Activated T-cell treated with anti-CD3 and anti-CD28 coated beads, Interleukin-2, amount 50 U/mL, for 1 hour (primary cell): ENCODE measurements around the gene SLC25A38.
"Not testable (repeated sequence)": the region's sequence is repeated elsewhere in the genome, so short reads cannot be mapped to it uniquely, and the experiment has no call there.

Experiments used
- DNase-seq: peaks from one replicate; pipeline ENCODE4 v3.0.0-alpha.2; 2020

Gene SLC25A38

DNA sequence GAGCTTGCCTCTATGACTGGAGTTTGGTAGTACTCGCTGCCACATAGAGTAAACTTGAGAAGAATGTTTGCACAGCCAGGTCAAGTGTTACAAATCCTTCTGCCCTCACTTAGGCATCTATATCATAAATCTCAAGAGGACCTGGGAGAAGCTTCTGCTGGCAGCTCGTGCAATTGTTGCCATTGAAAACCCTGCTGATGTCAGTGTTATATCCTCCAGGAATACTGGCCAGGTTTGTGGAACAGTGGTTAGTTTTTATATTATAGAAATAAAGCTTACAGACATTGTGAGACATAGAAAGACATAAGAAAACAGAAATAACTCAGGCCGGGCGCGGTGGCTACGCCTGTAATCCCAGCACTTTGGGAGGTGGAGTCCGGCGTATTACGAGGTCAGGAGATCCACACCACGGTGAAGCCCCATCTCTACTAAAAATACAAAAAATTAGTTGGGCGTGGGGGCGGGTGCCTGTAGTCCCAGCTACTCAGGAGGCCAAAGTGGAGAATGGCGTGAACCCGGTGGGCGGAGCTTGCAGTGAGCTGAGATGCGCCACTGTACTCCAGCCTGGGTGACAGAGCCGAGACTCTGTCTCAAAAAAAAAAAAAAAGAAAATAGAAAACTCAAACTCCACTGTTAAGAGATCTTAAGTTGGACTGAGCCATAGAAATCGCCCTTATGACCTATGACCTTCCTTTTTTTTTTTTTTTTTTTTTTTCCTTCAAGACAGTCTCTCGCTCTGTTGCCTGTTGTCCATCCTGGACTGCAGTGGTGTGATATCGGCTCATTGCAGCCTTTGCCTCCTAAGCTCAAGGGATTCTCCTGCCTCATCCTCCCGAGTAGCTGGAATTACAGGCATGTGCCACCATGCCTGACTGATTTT is 25.6 kb downstream of the SLC25A38 start:
- no peak for DNase-seq

DNA sequence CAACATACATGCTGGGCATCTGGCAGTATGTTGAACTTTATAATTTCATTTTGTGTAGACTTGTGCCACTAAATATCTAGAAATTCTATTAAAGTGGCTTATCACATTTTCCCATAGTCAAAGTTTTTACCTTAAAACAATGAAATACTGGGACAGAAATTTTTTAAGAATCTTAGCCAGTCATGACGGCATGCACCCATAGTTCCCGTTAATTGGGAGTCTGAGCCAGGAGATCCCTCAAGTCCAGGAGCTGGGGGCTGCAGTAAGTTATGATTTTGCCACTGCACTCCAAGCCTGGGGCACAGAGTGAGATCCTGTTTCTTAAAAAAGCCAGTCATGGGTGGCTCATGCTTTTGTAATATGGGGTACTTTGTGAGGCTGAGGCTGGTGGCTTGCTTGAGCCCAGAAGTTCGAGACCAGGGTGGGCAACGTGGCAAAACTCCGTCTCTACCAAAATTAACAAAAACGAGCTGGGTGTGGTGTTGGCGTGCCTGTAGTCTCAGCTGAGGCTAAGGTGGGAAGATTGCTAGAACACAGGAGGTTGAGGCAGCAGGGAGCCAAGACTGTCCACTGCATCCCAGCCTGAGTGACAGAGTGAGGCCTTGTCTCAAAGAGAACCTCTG is 26.5 kb downstream of the SLC25A38 start:
- DNase-seq = no peak

DNA sequence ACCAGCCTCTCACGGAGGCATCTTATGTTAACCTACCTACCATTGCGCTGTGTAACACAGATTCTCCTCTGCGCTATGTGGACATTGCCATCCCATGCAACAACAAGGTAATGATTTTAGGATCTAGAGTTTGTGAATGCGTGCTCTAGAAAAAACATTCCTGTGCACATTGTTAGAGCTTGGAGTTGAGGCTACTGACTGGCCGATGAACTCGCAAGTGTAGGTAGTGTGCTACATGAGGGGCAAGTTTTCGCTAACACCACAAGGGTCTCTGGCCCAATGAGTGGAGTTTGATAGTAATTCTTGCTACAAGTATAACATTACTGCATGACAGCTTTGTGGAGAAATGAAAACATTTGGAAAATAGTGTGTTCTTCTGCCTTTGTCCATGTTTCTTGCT is 27.7 kb downstream of the SLC25A38 start:
- no peak for DNase-seq

DNA sequence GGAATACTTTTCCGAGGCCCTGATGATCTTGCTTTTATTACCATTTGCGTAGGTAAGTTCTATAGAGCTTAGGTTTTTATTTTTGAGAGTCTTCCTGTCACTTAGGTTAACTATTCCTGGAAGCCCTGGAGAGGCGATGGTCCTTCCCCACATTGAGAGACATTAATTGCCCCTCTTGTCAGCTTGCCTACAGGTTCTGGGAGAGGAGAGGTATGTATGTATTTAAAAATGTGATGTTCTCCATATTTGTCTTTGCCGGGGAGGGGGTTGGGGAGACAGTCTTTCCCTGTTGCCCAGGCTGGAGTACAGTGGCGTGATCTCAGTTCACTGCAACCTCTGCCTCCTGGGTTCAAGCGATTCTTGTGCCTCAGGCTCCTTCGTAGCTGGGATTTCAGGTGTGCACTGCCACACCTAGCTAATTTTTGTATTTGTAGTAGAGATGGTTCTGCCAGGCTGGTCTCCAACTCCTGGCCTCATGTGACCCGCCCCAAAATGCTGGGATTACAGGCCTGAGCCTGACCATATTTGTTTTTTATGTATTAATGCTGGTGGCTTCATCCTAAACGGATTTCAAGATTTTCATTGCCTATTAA is 29.6 kb downstream of the SLC25A38 start:
- no peak for DNase-seq

DNA sequence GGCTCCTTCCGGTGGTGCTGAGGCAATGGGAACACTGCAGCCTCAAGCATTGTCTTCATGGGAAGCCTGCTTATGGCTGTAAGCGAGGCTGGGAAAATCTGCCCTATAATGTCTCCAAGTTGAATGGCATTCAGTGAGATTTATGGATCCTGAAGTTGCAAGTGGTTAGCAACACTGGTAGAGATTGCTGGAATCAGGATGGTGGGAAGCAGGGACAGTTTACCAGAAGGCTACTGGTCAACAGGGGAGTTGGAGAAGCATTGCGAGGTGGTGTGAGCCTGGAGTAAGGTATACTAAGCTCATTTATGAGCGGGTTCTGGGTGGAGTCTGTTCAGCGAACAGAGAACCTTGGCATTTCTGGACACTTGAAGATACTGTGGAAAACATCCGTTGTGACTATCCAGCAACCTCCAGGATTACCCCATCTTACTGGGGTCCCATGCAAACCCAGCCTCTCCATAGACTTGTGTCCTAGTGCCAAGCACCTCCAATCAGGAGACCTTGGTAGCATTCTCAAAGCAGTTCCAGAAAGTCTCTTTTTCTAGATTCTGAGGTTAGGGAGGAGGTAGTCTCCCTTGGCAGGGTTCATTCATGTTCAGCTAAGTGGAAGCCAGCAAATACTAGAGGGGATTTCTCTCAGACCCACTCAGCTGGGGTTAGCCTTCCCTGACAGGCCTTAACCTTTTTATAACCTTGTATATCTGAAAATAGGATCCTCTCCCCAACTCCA is 30.7 kb downstream of the SLC25A38 start:
- DNase-seq = no peak

DNA sequence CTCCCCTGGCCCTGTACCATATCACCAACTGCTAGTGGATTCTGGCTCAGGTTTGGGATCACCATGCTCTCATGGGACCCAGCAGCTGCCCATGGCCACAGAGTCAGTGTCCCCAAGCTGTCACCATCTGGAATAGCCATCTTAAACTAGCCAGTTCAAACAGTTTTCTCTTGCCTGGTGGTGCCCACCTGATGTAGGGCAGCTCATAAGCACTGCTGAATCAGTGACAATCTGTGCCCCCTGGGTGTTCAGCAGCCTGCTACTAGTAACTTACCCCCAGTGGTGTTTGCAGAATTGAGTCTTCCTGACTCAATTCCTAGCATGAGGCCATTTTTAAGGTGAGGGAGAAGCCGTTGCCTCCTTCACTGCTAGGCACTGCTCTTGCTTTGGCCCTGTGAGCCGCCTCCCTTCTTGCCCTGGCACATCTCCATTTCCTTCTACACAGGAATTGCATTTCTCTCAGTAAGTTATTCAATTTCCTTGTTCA is 31.3 kb downstream of the SLC25A38 start:
- no peak for DNase-seq

DNA sequence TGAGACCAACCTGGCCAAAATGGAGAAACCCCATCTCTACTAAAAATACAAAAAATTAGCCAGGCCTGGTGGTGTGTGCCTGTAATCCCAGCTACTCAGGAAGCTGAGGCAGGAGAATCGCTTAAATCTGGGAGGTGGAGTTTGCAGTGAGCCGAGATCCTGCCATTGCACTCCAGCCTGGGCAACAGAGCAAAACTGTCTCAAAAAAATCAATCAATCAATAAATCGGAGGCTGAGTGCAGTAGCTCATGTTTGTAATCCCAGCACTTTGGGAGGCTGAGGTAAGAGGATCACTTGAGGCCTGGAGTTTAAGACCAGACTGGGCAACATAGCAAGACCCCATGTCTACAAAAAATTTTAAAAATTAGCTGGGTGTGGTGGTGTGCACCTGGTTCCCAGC is 32.1 kb downstream of the SLC25A38 start:
- not testable (repeated sequence) for DNase-seq

DNA sequence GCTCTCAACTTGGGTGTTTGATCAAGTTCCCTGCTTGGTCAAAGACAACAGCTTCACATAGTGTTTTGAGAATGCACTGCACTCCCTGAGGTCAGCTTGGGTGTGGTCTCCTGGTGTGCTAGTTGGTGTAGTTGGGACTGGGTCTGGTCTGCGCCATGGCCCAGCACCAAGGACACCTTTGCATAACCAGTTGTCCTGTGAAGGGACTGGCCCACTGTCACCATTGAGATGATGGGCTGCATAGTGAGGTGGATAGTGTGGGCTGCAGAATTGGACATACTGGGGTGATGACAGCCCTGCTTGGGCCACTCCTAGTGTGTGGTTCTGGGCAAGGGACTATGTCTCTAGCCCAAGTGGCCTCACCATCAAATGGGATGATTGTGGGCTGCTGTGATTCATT is 32.8 kb downstream of the SLC25A38 start:
- no peak for DNase-seq

DNA sequence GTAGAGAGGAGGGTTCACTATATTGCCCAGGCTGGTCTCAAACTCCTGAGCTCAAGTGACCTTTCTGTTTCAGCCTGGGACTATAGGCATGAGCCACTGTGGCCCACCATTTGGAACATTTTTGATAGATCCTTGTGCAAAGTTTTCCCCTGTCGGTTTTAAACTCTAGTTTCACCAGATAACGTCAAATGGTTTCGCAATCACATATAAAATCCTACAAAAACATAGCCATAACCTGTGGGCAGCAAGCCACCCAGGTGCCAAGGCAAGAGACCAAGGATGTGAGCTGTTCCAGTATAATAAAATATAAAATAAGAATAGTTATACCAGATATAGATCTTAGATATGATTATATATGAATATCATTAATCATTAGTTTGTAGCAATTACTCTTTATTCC is 33.8 kb downstream of the SLC25A38 start:
- DNase-seq = not testable (repeated sequence)

DNA sequence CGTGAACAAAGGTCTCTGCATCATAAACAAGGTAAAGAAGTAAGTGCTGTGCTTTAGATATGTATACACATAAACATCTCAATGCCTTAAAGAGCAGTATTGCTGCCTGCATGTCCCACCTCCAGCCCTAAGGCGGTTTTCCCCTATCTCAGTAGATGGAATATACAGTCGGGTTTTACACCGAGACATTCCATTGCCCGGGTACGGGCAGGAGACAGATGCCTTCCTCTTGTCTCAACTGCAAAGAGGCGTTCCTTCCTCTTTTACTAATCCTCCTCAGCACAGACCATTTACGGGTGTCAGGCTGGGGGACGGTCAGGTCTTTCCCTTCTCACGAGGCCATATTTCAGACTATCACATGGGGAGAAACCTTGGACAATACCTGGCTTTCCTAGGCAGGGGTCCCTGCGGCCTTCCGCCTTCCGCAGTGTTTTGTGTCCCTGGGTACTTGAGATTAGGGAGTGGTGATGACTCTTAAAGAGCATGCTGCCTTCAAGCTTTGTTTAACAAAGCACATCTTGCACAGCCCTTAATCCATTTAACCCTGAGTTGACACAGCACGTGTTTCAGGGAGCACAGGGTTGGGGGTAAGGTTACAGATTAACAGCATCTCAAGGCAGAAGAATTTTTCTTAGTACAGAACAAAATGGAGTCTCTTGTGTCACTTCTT is 35.5 kb downstream of the SLC25A38 start:
- DNase-seq = not testable (repeated sequence)

DNA sequence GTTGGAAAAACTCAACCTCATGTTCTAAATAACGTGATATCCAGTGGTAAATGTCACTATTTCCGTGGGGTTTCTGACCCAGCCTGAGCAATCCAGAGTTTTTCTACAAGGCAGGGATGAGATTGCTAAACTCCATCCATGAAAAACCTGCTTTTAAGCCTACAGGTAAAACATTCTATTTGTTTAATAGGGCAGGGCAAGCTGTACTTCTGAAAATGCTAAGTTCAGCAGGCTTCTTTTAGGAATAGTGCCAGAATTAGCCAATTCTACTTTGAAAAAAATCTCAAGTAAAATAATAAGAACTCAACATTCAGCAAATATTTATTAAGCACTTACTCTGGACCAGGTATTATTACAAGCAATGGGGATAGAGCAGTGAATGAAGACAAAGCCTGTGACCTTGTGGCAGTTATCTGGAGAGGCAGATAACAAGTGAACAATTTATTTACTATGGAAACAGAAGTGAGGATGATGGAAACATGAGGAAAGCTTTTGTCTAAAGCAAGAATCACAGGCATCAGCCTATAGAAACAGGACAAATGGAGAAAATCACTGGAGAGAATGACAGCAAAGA is 36.7 kb downstream of the SLC25A38 start:
- DNase-seq = no peak

DNA sequence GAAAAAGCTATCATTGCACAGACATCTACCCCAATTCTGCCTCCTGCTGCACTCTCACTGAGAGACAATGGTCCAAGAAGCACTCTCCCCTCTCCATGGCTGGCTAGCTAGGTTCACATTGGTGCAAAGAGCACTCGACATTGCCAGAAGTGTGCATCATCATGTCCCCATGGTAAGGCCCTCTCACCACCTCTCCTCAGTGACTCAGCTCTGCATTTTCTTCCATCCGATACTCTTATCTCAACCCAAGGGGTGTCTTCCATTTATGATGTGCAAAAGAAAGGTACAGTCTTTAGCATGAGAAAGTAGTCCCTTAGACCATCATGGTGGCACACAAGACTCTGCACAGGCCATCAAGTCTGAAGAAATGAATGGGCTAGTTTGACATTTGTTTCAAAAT is 37.4 kb downstream of the SLC25A38 start:
- no peak for DNase-seq

DNA sequence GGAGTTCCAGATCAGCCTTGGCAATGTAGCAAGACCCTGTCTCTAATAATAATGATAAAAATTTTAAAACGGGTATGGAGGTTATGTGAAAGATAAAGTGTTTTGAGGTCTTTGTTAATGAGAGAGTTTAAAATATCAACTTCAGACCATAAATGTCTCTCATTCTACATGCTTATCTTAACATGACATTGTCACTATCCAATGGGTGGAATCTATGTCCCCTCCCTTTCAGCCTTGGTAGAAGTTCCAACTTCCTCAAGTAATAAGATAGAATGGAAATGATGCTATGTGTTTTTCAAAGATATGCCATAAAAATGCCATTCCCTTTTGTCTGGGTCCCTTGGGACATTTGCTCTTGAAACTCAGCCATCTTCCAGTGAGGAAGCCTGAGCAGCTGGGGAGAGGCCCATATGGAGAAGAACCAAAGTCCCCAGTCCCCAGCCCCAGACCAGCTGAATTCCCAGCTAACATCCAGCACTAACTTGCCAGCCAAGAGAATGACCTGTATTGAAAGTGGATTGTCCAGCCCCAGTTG is 40.3 kb downstream of the SLC25A38 start:
- DNase-seq = no peak

DNA sequence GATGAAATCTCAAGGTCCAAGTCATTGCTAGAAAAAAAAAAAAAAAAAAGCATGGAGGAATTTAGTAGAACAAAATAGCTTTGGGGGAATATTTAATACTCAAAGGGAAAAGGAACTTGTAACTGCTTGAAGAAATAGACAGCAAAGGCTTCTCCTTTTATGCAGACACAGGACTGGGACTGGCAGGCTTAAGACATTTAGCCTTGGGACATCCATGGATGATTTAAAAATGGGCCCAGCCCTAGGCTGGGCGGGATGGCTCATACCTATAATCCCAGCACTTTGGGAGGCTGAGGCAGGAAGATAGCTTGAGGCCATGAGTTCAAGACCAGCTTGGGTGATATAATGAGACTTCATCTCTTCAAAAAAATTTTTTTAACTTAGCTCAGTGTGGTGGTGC is 43.1 kb downstream of the SLC25A38 start:
- DNase-seq = no peak

DNA sequence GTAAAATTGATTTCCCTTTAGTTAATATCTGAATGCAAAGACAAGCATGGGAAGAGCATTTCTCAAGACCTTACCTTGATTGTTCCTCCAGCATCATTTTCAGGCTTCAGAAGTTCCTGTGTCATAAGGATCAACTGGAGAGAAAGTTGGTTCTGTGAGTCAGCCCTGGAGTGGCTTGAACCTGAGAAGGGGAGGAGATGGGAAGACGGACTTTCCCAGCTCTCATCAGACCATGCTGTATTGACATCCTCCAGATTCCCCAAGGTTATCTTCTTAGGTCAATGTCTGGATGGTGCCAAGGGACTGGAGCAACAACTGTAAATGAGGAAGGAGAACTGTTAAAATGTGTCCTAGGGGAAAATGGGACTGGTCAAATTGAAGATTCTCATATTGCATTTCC is 44.3 kb downstream of the SLC25A38 start:
- no peak for DNase-seq

DNA sequence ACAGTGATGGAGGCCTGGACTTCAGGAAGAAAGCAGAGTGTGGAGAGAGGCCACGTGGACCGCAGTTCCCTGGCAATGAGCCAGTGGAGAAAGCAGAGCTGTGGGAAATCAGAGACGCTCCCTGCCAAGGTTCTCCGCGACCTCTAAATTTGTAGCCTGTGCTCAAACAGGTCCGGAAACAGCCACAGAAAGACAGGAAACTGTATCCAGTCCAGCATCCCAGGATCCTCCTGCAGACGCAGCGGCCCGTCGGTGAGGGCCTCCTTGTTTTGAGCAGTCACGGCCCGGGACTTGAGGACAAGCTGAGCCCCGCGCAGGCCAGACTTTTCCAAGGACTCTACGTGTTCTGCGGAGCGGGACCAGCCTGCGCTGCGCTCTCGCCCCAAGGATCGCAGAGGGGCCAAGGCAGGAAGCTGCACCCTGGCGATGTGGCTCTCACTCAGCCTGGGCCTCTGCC is 45.6 kb downstream of the SLC25A38 start:
- no peak for DNase-seq

DNA sequence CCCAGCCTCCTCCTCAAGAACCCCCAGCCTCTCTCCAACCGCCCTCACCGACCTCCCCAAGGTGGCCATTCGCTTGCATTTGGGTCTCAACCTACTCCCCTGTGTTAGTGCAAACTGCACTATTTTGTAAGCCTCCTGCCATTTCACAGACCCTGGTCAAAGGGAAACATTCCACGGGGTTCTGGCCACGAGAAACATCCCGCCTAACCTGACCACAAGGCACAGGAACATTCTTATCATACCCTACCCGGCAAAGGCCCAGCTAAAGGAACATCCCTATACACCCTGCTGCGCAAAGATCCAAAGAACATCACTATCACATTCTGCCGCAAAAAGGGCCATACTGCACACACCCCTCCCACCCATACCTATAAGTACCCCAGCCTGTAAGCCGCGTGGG is 46.3 kb downstream of the SLC25A38 start:
- no peak for DNase-seq

DNA sequence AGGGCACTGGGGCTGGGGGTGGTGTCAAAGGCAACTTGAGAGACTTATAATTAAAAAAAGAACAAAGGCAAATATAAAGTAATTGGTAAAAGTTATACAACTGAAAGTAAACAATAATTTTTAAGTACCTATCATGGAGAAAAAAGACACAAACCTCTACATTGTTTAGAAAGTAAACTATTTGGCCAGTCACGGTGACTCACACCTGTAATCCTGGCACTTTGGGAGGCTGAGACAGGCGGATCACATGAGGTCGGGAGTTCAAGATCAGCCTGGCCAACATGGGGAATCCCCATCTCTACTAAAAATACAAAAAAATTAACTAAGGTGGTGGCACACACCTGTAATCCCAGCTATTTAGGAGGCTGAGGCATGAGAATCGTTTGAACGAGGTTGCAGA is 49.2 kb downstream of the SLC25A38 start:
- no peak for DNase-seq

DNA sequence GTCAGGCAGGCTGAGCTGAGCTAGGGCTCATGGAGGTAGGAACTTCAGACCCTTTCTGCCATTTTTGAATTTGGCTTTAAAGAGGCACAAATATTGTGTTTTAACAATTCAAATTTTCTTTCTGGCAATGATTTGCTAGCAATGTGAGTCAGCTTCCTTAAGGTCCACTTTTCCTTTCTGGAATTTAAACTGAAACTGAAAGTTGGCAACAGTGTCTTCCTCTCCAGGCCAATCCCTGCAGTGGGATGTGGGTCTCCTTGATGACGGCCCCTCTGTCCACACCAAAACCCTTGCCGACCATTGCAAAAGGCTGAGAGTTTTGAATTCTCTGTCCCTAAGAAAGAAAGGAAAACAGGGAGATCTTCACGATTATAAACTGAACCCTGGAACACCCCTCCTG is 50.5 kb downstream of the SLC25A38 start:
- DNase-seq = no peak

DNA sequence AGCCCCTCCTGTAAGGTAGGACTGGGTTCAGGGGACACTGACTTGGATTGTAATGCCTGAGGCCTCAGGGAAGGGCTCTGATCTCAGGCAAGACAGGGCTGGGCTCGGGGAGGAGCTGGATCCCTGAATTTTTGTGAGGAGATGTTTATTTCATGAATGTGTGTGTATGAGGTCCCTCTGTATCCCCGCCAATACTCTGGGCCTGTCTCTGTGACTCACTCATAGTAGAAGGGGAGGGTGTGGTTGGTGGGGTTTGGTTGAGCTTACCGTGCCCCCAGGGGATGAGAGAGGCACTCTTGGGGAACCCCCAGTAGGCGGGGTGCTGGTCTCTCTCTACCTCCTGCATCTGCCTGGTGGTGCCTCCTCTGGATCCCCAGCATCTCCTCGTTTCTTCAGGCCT is 51.4 kb downstream of the SLC25A38 start:
- no peak for DNase-seq

DNA sequence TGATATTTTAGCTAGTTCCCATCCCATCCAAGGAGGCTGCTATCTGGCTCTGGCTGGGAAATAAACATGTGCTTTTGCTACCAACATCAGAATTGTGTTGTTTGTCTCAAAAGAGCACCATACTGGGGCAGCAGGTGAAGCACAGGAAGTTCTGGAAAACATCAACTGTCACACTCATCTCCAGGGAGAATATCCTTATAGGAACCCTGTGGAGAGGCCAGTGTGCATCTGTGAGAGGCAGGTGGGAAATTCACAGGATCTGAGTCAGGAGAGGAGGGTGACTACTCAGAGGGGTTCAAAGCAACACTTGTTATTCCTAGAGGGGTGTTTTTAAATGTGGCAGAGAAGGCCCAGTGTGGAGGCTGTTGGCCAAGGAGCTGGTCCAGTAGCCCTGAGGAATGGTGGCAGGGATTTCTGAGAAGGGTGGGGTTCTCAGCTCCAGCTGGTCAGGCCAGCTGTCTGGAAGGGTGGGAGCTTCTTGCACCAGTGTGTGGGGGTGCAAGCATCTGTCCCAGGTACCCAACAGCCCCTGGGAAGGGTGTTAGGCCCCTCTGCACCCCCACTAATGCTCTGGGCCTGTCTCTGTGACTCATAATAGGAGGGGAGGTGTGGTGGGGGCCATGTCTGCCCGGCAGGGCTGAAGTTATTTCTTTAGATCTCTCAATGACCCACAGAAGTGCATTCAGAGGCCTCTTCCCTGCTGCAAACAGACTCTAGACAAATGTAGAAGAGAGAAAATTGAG is 52.0 kb downstream of the SLC25A38 start:
- no peak for DNase-seq
